HEK293T (cell line): Measurements from ENCODE around the gene EPHB1.

ENCODE experiments used
- CTCF ChIA-PET: fragments of 350-600 bp; formaldehyde crosslinking; extraction: SDS; loops from one replicate; lab custom pipeline; 2021; ENCODE audit warnings: antibody characterized with exemption, inconsistent platforms; lab: Yijun Ruan, JAX
- POLR2A ChIA-PET: fragments of 350-600 bp; formaldehyde crosslinking; extraction: SDS; loops from one replicate; lab custom pipeline; 2020; ENCODE audit warnings: antibody characterized with exemption, inconsistent platforms; lab: Yijun Ruan, JAX
- DNase-seq: peaks from one replicate; pipeline ENCODE4 v3.0.0; 2012; ENCODE audit warnings: mixed read lengths; ENCODE audit errors: extremely low spot score
- ARNT ChIP-seq: fragments of 450-650 bp; IDR thresholded peaks from 2 replicates; pipeline ENCODE4 v1.6.1; 2017; ENCODE audit warnings: mild to moderate bottlenecking
- BHLHE40 ChIP-seq: fragments of 450-650 bp; IDR thresholded peaks from 2 replicates; pipeline ENCODE4 v1.6.1; 2016; ENCODE audit warnings: mild to moderate bottlenecking, moderate library complexity, borderline replicate concordance
- CTBP1 ChIP-seq: fragments of 450-650 bp; IDR thresholded peaks from 2 replicates; pipeline ENCODE4 v1.6.1; 2016; ENCODE audit warnings: borderline replicate concordance
- ELF4 ChIP-seq: fragments of 450-650 bp; IDR thresholded peaks from 2 replicates; pipeline ENCODE4 v1.6.1; 2017; ENCODE audit warnings: antibody characterized with exemption
- FOXA1 ChIP-seq: fragments of 450-650 bp; IDR thresholded peaks from 2 replicates; pipeline ENCODE4 v1.6.1; 2016; ENCODE audit warnings: mild to moderate bottlenecking
- FOXK2 ChIP-seq: fragments of 450-650 bp; IDR thresholded peaks from 2 replicates; pipeline ENCODE4 v1.6.1; 2016; ENCODE audit warnings: mild to moderate bottlenecking
- FOXM1 ChIP-seq: fragments of 450-650 bp; IDR thresholded peaks from 2 replicates; pipeline ENCODE4 v1.6.1; 2017; ENCODE audit warnings: mild to moderate bottlenecking, borderline replicate concordance
- HDGF ChIP-seq: fragments of 450-650 bp; IDR thresholded peaks from 2 replicates; pipeline ENCODE4 v1.6.1; 2017; ENCODE audit warnings: antibody characterized with exemption, borderline replicate concordance
- L3MBTL2 ChIP-seq: fragments of 450-650 bp; conservative IDR thresholded peaks from 2 replicates; pipeline ENCODE4 v1.6.1; 2016; ENCODE audit warnings: mild to moderate bottlenecking
- LEF1 ChIP-seq: fragments of 450-650 bp; IDR thresholded peaks from 2 replicates; pipeline ENCODE4 v1.6.1; 2017; ENCODE audit warnings: mild to moderate bottlenecking, borderline replicate concordance
- NFRKB ChIP-seq: fragments of 450-650 bp; IDR thresholded peaks from 2 replicates; pipeline ENCODE4 v1.6.1; 2016; ENCODE audit warnings: mild to moderate bottlenecking, moderate library complexity
- PKNOX1 ChIP-seq: fragments of 450-650 bp; IDR thresholded peaks from 2 replicates; pipeline ENCODE4 v1.6.1; 2016
- SP1 ChIP-seq: fragments of 450-650 bp; IDR thresholded peaks from 2 replicates; pipeline ENCODE4 v1.6.1; 2017
- SUZ12 ChIP-seq: fragments of 450-650 bp; IDR thresholded peaks from 2 replicates; pipeline ENCODE4 v1.6.1; 2016; ENCODE audit warnings: mild to moderate bottlenecking
- TARDBP ChIP-seq: fragments of 450-650 bp; IDR thresholded peaks from 2 replicates; pipeline ENCODE4 v1.6.1; 2016
- ZNF384 ChIP-seq: fragments of 450-650 bp; IDR thresholded peaks from 2 replicates; pipeline ENCODE4 v1.6.1; 2016

Gene EPHB1

DNA sequence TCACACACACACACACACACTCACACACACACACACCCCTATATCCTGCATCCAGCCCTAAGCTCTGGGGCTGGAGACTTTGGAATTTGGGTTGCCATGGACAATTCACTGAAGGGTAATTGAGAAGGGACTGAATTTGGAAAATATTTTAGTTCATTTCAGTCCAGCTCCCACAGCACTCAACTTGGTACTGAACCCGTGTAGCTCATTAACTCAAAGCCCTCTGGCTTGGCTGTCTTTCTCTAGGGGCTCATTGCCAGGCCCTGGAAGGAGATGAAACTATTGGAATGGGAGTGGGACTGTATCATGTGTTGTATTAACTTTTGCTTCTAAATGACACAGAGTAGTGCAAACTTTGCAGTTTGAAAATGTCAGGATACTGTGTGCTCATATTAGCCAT, 157.3 kb downstream of the EPHB1 start:
- TF ChIP-seq FOXM1 (no peak), FOXK2 (no peak)
- CTCF ChIA-PET: no interaction called here
- POLR2A ChIA-PET: no interaction called here
- no peak for DNase-seq

DNA sequence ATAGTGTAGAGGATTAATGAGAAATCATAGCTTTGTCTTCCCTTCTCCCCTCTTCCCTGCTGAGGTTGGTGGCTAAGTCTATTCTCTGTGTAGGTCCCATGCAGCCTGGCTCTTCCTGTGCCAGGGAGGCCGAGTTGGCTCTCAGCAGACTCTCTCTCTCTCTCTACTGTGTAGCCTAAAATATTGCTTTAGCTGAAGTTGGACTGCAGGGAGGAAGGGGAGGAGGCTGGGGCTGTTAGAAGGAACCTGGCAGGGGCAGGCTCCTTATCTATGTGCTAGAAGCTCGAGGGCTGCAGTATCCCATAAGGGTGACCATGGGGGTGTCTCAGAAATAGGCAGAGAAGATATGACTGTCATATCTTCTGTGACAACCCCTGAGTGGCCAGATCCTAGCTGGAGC, 160.8 kb downstream of the EPHB1 start:
- no peak for DNase-seq
- CTCF ChIA-PET: no interaction called here
- POLR2A ChIA-PET: no interaction called here
- TF ChIP-seq BHLHE40: no peak
- TF ChIP-seq ZNF384: no peak
- TF ChIP-seq FOXK2: no peak
- TF ChIP-seq NFRKB: no peak
- no peak for TF ChIP-seq L3MBTL2
- no peak for TF ChIP-seq ARNT
- TF ChIP-seq ELF4: no peak
- TF ChIP-seq HDGF: no peak
- no peak for TF ChIP-seq SUZ12
- TF ChIP-seq CTBP1: no peak

- ChIA-PET POLR2A (no interaction called here), CTCF (no interaction called here)
- no peak for TF ChIP-seq BHLHE40
- TF ChIP-seq NFRKB: no peak
- TF ChIP-seq FOXM1: no peak
- TF ChIP-seq FOXK2: no peak
- no peak for TF ChIP-seq ELF4
- TF ChIP-seq TARDBP: no peak
- TF ChIP-seq CTBP1: no peak
- TF ChIP-seq PKNOX1: no peak
- TF ChIP-seq HDGF: no peak
- no peak for TF ChIP-seq L3MBTL2
- TF ChIP-seq FOXA1: no peak
- no peak for TF ChIP-seq SP1
- TF ChIP-seq LEF1: no peak
- TF ChIP-seq SUZ12: no peak
- no peak for TF ChIP-seq ZNF384
- no peak for TF ChIP-seq ARNT
- DNase-seq: no peak
Observed at GRCh38 chr3:134956395-134956794, 161.3 kb downstream of the EPHB1 start.

GRCh38 chr3:134956844-134957243, 161.8 kb downstream of the EPHB1 start:
- CTCF ChIA-PET: no interaction called here

DNA sequence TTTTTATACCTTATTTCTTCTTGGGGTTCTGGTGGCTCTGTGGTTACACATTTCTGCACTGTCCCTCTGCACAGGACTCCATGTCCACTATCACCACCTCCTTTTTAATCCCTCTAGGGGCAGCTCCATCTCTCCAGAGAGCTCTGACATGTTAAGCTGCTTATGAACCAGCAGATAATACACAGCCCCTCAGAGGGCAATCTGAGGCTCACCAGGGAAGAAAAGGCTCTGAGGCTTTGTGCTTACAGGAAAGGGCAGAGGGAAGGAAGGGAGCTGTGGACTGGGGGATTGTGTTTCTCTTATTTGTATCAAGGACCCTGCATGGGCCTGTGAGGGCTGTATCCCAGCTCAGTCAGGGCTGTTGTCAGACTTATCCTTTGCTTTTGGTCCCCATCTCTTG, 164.5 kb downstream of the EPHB1 start:
- ChIA-PET POLR2A (no interaction called here), CTCF (no interaction called here)
- DNase-seq: no peak
- TF ChIP-seq SUZ12: no peak
- TF ChIP-seq FOXK2: no peak
- TF ChIP-seq L3MBTL2: no peak
- TF ChIP-seq TARDBP: no peak
- no peak for TF ChIP-seq CTBP1
- no peak for TF ChIP-seq BHLHE40
- no peak for TF ChIP-seq SP1

More at GRCh38 chr3:134956844-134957243, 161.8 kb downstream of the EPHB1 start:
- DNase-seq: no peak
- TF ChIP-seq ARNT: no peak
- TF ChIP-seq PKNOX1: no peak
- no peak for TF ChIP-seq ELF4
- POLR2A ChIA-PET: no interaction called here

DNA sequence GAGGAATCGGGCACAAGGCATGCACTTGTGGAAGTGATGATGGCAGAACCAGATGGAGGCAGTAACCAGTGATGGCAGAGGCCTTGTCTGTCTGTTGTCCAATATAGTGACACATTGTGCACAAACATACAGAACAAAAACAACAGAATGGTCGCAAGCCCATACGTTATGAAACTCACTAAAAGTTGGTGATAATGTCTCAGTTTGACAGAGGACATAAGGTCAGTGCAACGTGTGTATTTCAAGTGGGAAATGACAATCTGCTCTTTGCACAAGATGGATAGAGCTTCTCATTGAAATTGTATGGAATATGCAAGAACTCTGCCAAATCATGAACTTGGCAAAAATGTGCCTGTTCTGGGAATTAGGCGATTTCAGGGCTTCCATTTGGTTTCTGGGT, 169.2 kb downstream of the EPHB1 start:
- TF ChIP-seq BHLHE40: no peak
- TF ChIP-seq FOXM1: no peak
- no peak for TF ChIP-seq ELF4
- TF ChIP-seq CTBP1: no peak
- TF ChIP-seq TARDBP: no peak
- no peak for TF ChIP-seq SUZ12
- TF ChIP-seq PKNOX1: no peak
- TF ChIP-seq HDGF: no peak
- no peak for TF ChIP-seq NFRKB
- no peak for TF ChIP-seq L3MBTL2
- CTCF ChIA-PET: interaction anchor here (0.9 kb wide), 1 partner anchor 168 kb away, joined by 3 read pairs; no protein-coding TSS in a partner anchor
- no peak for DNase-seq
- POLR2A ChIA-PET: no interaction called here

DNA sequence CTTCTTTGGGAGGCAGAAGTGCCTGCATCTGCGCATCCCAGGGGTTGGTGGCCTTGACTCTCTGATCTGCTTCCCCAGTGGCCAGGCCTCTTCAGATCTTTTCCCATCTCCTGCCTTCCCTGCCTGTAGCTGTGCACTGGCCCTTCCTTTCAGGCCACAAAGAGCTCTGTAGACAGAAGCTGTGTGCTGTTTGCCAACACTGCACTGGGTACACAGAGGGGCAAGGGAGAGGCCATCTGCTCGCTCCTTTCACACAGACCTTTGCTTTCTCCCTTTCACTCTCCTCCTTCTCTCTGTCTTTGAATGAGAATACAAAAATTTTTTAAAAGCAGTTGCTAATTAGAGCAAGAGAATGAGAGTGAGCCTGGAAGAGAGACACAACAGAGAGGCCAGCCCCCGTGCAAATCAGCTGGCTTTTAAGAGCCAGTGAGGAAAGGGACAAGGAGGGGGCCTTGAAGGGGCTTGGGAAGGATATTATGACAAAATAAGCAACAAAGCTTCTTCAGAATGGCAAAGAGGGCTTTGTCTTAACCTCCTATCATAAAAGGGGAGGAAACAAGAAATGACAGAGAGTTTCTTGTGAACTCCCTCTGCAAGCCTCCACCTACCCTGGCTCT, 170.9 kb downstream of the EPHB1 start:
- no peak for TF ChIP-seq FOXA1
- no peak for TF ChIP-seq SUZ12
- no peak for TF ChIP-seq TARDBP
- no peak for TF ChIP-seq L3MBTL2
- no peak for TF ChIP-seq NFRKB
- no peak for TF ChIP-seq PKNOX1
- TF ChIP-seq BHLHE40: no peak
- TF ChIP-seq ARNT: no peak
- TF ChIP-seq ELF4: no peak
- no peak for TF ChIP-seq ZNF384
- TF ChIP-seq HDGF: no peak
- TF ChIP-seq FOXK2: no peak
- no peak for TF ChIP-seq FOXM1

More for the DNA sequence above, 170.9 kb downstream of the EPHB1 start:
- no peak for DNase-seq
- ChIA-PET CTCF (no interaction called here), POLR2A (no interaction called here)
